Measurements from ENCODE around the gene FXYD2. TPM values are rescaled to one million over a fixed set of nuclear protein-coding genes. Genes with fewer than 3 reads are reported as not detected.
A peak's percentile ranks its signal among the peaks of the same experiment; 100 is the strongest.

The FXYD2 gene
- total RNA-seq, 6 donors from 2014 or later: 0.15 to 4.5 (median 2.4) TPM

DNA sequence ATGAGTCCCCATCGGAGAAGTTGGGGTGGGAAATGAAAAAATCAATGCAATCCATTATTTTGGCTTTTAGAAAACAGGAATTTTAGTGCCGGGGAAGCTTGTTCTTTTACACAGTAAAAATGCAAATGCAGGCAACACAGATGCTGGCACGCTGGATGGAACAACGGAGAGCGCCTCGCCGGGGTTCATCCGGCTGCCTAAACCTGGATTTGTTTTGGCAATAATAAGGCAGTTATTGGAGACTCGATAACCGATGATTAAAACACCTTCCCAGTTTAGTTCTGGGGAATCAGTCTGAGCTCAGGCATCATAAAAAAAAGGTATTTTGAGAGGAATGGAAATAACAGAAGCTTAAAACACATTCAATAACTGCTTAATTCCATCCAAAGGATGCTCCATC is 30.4 kb downstream of the FXYD2 start:
- Histone ChIP-seq H3K27me3 (peaks cover 0 to 32% (median 17%) of the 10 kb centered on the region in 4 donors), H3K27ac (no peak overlapping the region), H3K9me3 (no peaks in the 10 kb centered on the region), H3K4me1 (peaks cover 14 to 21% (median 21%) of the 10 kb centered on the region in 4 donors), H3K4me3 (no peak overlapping the region), H3K36me3 (no peaks in the 10 kb centered on the region)
- TF ChIP-seq POLR2AphosphoS5 (IDR thresholded peaks at IDR 0.05) (no peak), POLR2A (IDR thresholded peaks at IDR 0.05) (no peak), EP300 (IDR thresholded peaks at IDR 0.05) (no peak), CTCF (IDR thresholded peaks at IDR 0.05) (no peak)
- WGBS, 2 donors: 88 to 89% methylated on average over 10 of the region's 10 CpGs
- ATAC-seq (ENCODE audit: low FRiP score in 2 of 2) (no peak), DNase-seq (no peak)

DNA sequence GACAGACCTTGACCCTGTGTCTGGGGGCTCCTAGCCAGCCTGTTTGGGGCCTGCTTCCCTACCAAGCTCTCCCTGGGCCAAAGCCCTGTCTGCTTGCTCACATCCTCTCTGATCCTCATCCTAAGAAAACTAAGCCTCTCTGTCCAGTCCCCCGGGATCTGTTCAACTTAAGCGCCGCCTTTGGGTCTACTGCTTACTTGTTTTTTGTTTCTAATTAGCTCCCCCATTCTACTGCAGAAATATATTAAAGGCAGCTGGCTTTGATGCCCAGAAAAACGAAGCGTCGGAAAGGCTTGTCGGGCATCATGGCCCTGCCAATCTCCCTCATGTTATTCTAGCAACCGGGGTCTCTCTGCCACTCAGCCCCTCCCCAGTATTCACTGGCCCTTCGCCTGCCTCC is 31.0 kb downstream of the FXYD2 start:
- ATAC-seq (ENCODE audit: low FRiP score in 2 of 2) (no peak), DNase-seq (no peak)
- Histone ChIP-seq H3K4me1 (peaks cover 14 to 21% (median 21%) of the 10 kb centered on the region in 4 donors), H3K27me3 (peaks cover 0 to 32% (median 17%) of the 10 kb centered on the region in 4 donors), H3K27ac (no peak overlapping the region), H3K36me3 (no peaks in the 10 kb centered on the region), H3K9me3 (no peaks in the 10 kb centered on the region), H3K4me3 (no peak overlapping the region)
- TF ChIP-seq POLR2A (IDR thresholded peaks at IDR 0.05) (no peak), EP300 (IDR thresholded peaks at IDR 0.05) (no peak), CTCF (IDR thresholded peaks at IDR 0.05) (no peak), POLR2AphosphoS5 (IDR thresholded peaks at IDR 0.05) (no peak)
- WGBS, 2 donors: 90 to 92% methylated on average over 9 of the region's 9 CpGs

DNA sequence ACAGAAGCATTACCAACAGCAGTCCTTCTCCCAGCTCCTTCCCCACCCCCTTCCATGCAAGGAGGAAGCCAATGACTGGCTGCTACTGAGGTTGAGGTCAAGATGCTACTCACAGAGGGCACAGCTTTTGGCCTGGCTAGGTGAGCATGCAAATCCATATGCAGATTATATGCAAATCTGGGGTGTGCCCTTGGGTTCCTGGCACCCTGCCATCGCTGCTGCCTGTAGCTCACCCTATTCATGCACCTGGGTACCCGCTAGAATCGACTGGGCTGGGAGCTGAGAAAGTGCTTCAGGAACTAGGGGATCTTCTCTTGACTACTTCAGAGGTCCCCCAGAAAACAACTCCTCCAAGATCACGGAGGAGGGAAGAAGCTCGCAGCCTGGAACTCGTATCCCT is 31.6 kb downstream of the FXYD2 start:
- Histone ChIP-seq H3K4me1 (peaks cover 14 to 21% (median 21%) of the 10 kb centered on the region in 4 donors), H3K9me3 (no peaks in the 10 kb centered on the region), H3K36me3 (no peaks in the 10 kb centered on the region), H3K4me3 (no peak overlapping the region), H3K27me3 (peaks cover 0 to 32% (median 17%) of the 10 kb centered on the region in 4 donors), H3K27ac (no peak overlapping the region)
- TF ChIP-seq POLR2A (IDR thresholded peaks at IDR 0.05) (no peak), POLR2AphosphoS5 (IDR thresholded peaks at IDR 0.05) (no peak), EP300 (IDR thresholded peaks at IDR 0.05) (no peak), CTCF (IDR thresholded peaks at IDR 0.05) (no peak)
- 85 to 89% methylated on average over 6 of the region's 6 CpGs for WGBS, 2 donors
- DNase-seq: no peak
- ATAC-seq (ENCODE audit: low FRiP score in 2 of 2): no peak

DNA sequence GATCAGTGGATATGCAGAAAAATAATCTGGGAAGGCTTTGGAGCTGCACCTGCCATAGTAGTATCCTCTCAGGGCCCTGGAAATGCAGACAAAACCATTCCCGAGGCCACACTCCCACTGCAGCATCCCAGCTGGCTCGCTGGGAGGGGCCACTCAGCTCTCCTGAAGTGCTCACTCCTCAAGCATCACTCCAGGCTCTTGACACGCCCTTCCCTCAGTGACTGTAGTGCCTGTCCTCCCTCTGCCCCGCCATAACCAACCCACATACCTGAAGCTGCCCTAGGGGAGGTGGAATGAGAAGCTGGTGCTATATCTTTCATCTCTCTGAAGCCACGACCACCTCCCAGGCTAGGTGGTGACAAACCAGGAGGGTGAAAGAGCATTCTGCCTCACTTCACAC is 32.3 kb downstream of the FXYD2 start:
- Histone ChIP-seq H3K36me3 (no peaks in the 10 kb centered on the region), H3K4me1 (peaks cover 14 to 20% (median 19%) of the 10 kb centered on the region in 4 donors), H3K27me3 (peaks cover 0 to 28% (median 17%) of the 10 kb centered on the region in 4 donors), H3K4me3 (no peak overlapping the region), H3K27ac (no peak overlapping the region), H3K9me3 (no peaks in the 10 kb centered on the region)
- ATAC-seq (ENCODE audit: low FRiP score in 2 of 2) (peak; percentile 14 to 72), DNase-seq (peak in 1 of 2 donors; percentile 74)
- TF ChIP-seq CTCF (IDR thresholded peaks at IDR 0.05): no peak
- no peak for TF ChIP-seq POLR2A (IDR thresholded peaks at IDR 0.05)
- TF ChIP-seq EP300 (IDR thresholded peaks at IDR 0.05): no peak
- no peak for TF ChIP-seq POLR2AphosphoS5 (IDR thresholded peaks at IDR 0.05)
- WGBS, 2 donors: 74 to 75% methylated on average over 4 to 5 of the region's 5 CpGs

DNA sequence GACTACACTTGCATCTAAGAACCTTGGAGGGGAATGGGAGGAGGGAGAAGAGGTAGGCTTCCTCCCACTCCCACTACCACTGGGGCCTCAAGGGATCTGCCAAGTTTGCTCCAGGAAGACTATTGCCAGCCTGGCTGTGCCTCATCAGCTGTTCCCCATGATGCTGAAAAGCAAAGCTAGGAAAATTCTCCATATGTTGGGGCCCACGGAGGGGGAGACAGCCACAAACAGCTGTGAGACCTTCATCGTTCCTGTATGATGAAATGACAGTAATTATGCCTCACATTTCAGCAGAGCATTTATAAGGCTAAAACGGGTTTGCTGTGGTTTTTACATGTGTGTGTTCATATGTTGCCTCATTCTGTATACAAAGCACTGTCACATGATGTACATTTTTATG is 34.3 kb downstream of the FXYD2 start:
- Histone ChIP-seq H3K4me3 (no peak overlapping the region), H3K9me3 (no peaks in the 10 kb centered on the region), H3K27me3 (peaks cover 0 to 8% (median 4%) of the 10 kb centered on the region in 4 donors), H3K4me1 (peaks cover 0 to under 1% (median 0%) of the 10 kb centered on the region in 4 donors), H3K27ac (no peak overlapping the region), H3K36me3 (no peaks in the 10 kb centered on the region)
- no peak for DNase-seq
- no peak for ATAC-seq (ENCODE audit: low FRiP score in 2 of 2)
- TF ChIP-seq CTCF (IDR thresholded peaks at IDR 0.05) (no peak), POLR2A (IDR thresholded peaks at IDR 0.05) (no peak), POLR2AphosphoS5 (IDR thresholded peaks at IDR 0.05) (no peak), EP300 (IDR thresholded peaks at IDR 0.05) (no peak)
- WGBS, 2 donors: 50 to 81% methylated on average over 3 of the region's 3 CpGs
